Suprapubic skin (tissue), 4 donors: ENCODE measurements around the gene CXCL1. TPM values are rescaled to one million over a fixed set of nuclear protein-coding genes. Genes with fewer than 3 reads are reported as not detected.

Source experiments
- DNase-seq, 2 donors: peaks; one replicate each; pipeline ENCODE4 v3.0.0-alpha.2; 2019; ENCODE audit warnings: low spot score in 2 of 2
- H3K27ac ChIP-seq: fragments of 200-600 bp; sonication (generic); one replicate; pipeline ENCODE4 v1.5.1; 2019
- H3K27me3 ChIP-seq: fragments of 200-600 bp; sonication (generic); one replicate; pipeline ENCODE4 v1.5.1; 2019
- H3K36me3 ChIP-seq: fragments of 200-600 bp; sonication (generic); one replicate; pipeline ENCODE4 v1.5.1; 2019
- H3K4me1 ChIP-seq: fragments of 200-600 bp; sonication (generic); one replicate; pipeline ENCODE4 v1.5.1; 2019
- H3K4me3 ChIP-seq: fragments of 200-600 bp; sonication (generic); one replicate; pipeline ENCODE4 v1.5.1; 2019; ENCODE audit warnings: mild to moderate bottlenecking
- H3K9me3 ChIP-seq: fragments of 200-600 bp; sonication (generic); one replicate; pipeline ENCODE4 v1.5.1; 2019
- CTCF ChIP-seq, 2 donors: fragments of 200-600 bp in 1 of 2; fragments of 450-650 bp in 1 of 2; sonication (generic) in 1 of 2; IDR thresholded peaks; one replicate each; pipeline ENCODE4 v1.5.1; 2016 to 2019; ENCODE audit warnings: antibody characterized with exemption in 2 of 2, mild to moderate bottlenecking in 1 of 2, moderate library complexity in 1 of 2
- EP300 ChIP-seq: sonication (generic); formaldehyde crosslinking; IDR thresholded peaks from one replicate; pipeline ENCODE4 v1.6.1; 2017; ENCODE audit warnings: antibody characterized with exemption
- POLR2A ChIP-seq, 2 donors: fragments of 450-650 bp; IDR thresholded peaks; one replicate each; pipeline ENCODE4 v1.6.1; 2017; ENCODE audit warnings: antibody characterized with exemption in 2 of 2, mild to moderate bottlenecking in 2 of 2, moderate library complexity in 2 of 2
- POLR2AphosphoS5 ChIP-seq, 3 donors: sonication (generic); formaldehyde crosslinking; IDR thresholded peaks; one replicate each; pipeline ENCODE4 v1.6.1; 2017; ENCODE audit warnings: antibody characterized with exemption in 3 of 3
- WGBS: methylation state at CpG from one replicate; pipeline ENCODE4 v1.1.5; 2018; 5-methylcytosine and 5-hydroxymethylcytosine counted together
- total RNA-seq, 4 donors: library from RNA; depleted of rRNA; stranded (reverse); fragments of >200 nt; gene quantifications; one replicate each; pipeline ENCODE4 v1.1.0, GENCODE V29; 2016

CXCL1 gene
- total RNA-seq, 4 donors from 2014 or later = 0.59 to 1.7 TPM; not detected in 2

- Histone ChIP-seq H3K4me1 (peaks cover 20% of the 10 kb centered on the region), H3K36me3 (no peaks in the 10 kb centered on the region), H3K27me3 (peaks cover 21% of the 10 kb centered on the region), H3K27ac (no peak overlapping the region), H3K4me3 (no peak overlapping the region), H3K9me3 (no peaks in the 10 kb centered on the region)
- TF ChIP-seq EP300 = no peak
- TF ChIP-seq POLR2AphosphoS5 (IDR thresholded peaks at IDR 0.05) = no peak
- TF ChIP-seq CTCF (IDR thresholded peaks at IDR 0.05) = no peak
- WGBS = 91% methylated on average over 5 of the region's 5 CpGs
- DNase-seq = no peak
Observed at GRCh38 chr4:73865431-73866096, 3.6 kb upstream of the CXCL1 start.

- no peak for DNase-seq
- Histone ChIP-seq H3K4me3 (no peak overlapping the region), H3K27ac (no peak overlapping the region), H3K36me3 (no peaks in the 10 kb centered on the region), H3K9me3 (no peaks in the 10 kb centered on the region), H3K27me3 (peaks cover 22% of the 10 kb centered on the region), H3K4me1 (peaks cover 20% of the 10 kb centered on the region)
- WGBS = 37% methylated on average over 2 of the region's 2 CpGs
- TF ChIP-seq CTCF (IDR thresholded peaks at IDR 0.05) (no peak), POLR2AphosphoS5 (IDR thresholded peaks at IDR 0.05) (no peak), EP300 (no peak)
Observed at GRCh38 chr4:73866246-73866645, 2.9 kb upstream of the CXCL1 start.

DNA sequence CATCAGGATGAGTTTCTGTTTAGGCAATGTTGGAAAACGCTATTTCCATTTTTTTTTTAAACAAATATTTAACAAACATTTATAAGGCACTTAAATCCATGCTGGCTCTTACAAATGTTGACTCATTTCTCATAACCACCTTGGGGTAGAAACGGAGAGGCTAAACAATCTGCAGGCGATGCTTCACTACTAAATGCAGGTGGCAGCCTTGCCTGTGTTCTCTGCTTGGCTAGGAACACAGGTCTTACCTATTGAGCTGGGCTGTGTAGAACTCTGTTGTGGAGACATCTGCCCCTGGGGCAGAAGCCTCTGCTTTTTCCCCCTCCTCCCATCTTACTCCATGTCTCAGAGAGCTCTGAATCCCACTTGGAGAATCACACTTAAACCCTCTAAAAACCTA, 1.4 kb upstream of the CXCL1 start:
- Histone ChIP-seq H3K27ac (no peak overlapping the region), H3K9me3 (no peaks in the 10 kb centered on the region), H3K4me1 (peaks cover 20% of the 10 kb centered on the region), H3K27me3 (peaks cover 22% of the 10 kb centered on the region), H3K36me3 (no peaks in the 10 kb centered on the region), H3K4me3 (no peak overlapping the region)
- WGBS = 60% methylated on average over 3 of the region's 3 CpGs
- DNase-seq = no peak
- TF ChIP-seq EP300 (no peak), POLR2AphosphoS5 (IDR thresholded peaks at IDR 0.05) (no peak), POLR2A (IDR thresholded peaks at IDR 0.05) (no peak), CTCF (IDR thresholded peaks at IDR 0.05) (no peak)

GRCh38 chr4:73868206-73869129, 725 bp upstream of the CXCL1 start:
- TF ChIP-seq POLR2A (IDR thresholded peaks at IDR 0.05) (no peak), CTCF (IDR thresholded peaks at IDR 0.05) (no peak), EP300 (no peak), POLR2AphosphoS5 (IDR thresholded peaks at IDR 0.05) (no peak)
- DNase-seq = no peak
- Histone ChIP-seq H3K9me3 (no peaks in the 10 kb centered on the region), H3K36me3 (no peaks in the 10 kb centered on the region), H3K27ac (no peak overlapping the region), H3K4me1 (peaks cover 20% of the 10 kb centered on the region), H3K4me3 (peak overlapping the region; percentile 59), H3K27me3 (peaks cover 22% of the 10 kb centered on the region)
- WGBS = 36% methylated on average over 15 of the region's 16 CpGs

DNA sequence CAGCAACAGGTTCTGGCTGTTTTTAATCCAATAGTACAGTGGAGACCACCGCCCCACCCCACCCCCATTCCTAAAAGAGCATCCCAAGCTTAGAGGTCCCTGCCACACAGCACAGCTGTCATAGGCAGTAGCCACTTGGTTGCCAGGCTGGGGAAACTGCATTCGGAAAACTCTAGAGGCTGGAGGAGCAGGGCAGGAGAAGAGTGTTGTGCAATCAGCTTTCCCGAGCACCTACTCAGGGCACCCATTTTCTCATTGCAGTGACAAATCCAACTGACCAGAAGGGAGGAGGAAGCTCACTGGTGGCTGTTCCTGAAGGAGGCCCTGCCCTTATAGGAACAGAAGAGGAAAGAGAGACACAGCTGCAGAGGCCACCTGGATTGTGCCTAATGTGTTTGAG, 1.1 kb downstream of the CXCL1 start:
- Histone ChIP-seq H3K27me3 (peaks cover 25% of the 10 kb centered on the region), H3K27ac (no peak overlapping the region), H3K4me1 (peaks cover 20% of the 10 kb centered on the region), H3K36me3 (no peaks in the 10 kb centered on the region), H3K4me3 (peak overlapping the region; percentile 59), H3K9me3 (no peaks in the 10 kb centered on the region)
- TF ChIP-seq EP300 (no peak), POLR2A (IDR thresholded peaks at IDR 0.05) (no peak), CTCF (IDR thresholded peaks at IDR 0.05) (no peak), POLR2AphosphoS5 (IDR thresholded peaks at IDR 0.05) (no peak)
- 76% methylated on average over 3 of the region's 3 CpGs for WGBS
- no peak for DNase-seq
